PC-9 (cell line): ENCODE measurements around the gene CFAP410.

ENCODE experiments used
- CTCF ChIP-seq: fragments of 200-600 bp; sonication (generic); conservative IDR thresholded peaks from 2 replicates; pipeline ENCODE4 v1.6.1; 2017; ENCODE audit warnings: mixed run types, antibody characterized with exemption, mild to moderate bottlenecking, moderate library complexity
- EZH2 ChIP-seq: fragments of 200-600 bp; sonication (generic); IDR thresholded peaks from 2 replicates; pipeline ENCODE4 v1.8.0; 2017; ENCODE audit warnings: antibody characterized with exemption, low read depth

- no peak for TF ChIP-seq CTCF
- no peak for TF ChIP-seq EZH2
Observed at GRCh38 chr21:44348861-44349260, 9.7 kb upstream of the CFAP410 start.
